ENCODE data around the gene TNPO2.
A peak's percentile ranks its signal among the peaks of the same experiment; 100 is the strongest.
"Not testable (repeated sequence)": the region's sequence is repeated elsewhere in the genome, so short reads cannot be mapped to it uniquely, and the experiment has no call there.

Gene TNPO2

GRCh38 chr19:12736995-12737834 lies 13.5 kb upstream of the TNPO2 start, which contains the start of gene GET3:
Gene GET3, plus strand, starts transcription at chr19:12737497. Its CDS starts 9 bp downstream, at chr19:12737506.
- DNase-seq, result peak; percentile 55 to 97 (median 73)

- DNase-seq, result peak in 2 of 5 experiments; percentile 33 to 79
These were observed 9.9 kb upstream of the TNPO2 start for GRCh38 chr19:12733369-12734214.

GRCh38 chr19:12731337-12731736 lies 7.6 kb upstream of the TNPO2 start:
- DNase-seq, result no peak

GRCh38 chr19:12730064-12730463 lies 6.3 kb upstream of the TNPO2 start:
- DNase-seq, result no peak

- DNase-seq, result no peak
These were observed 4.2 kb upstream of the TNPO2 start for GRCh38 chr19:12727745-12728433.

GRCh38 chr19:12726988-12727316 lies 3.2 kb upstream of the TNPO2 start:
- DNase-seq, result no peak

GRCh38 chr19:12725612-12726011 lies 1.9 kb upstream of the TNPO2 start:
- DNase-seq, result not testable (repeated sequence)

- no peak for DNase-seq
These were observed 421 bp downstream of the TNPO2 start for GRCh38 chr19:12723381-12723640.

GRCh38 chr19:12722566-12723380 lies 959 bp downstream of the TNPO2 start:
- DNase-seq, result peak; percentile 79 to 98 (median 90)

- peak; percentile 22 to 78 (median 38) for DNase-seq
These were observed 1.8 kb downstream of the TNPO2 start for GRCh38 chr19:12721656-12722565.

GRCh38 chr19:12720851-12721655 lies 2.7 kb downstream of the TNPO2 start:
- peak in 1 of 5 experiments; percentile 66 for DNase-seq

GRCh38 chr19:12720296-12720695 lies 3.4 kb downstream of the TNPO2 start:
- no peak for DNase-seq

- no peak for DNase-seq
These were observed 7.8 kb downstream of the TNPO2 start for GRCh38 chr19:12715929-12716328.

GRCh38 chr19:12715102-12715501 lies 8.6 kb downstream of the TNPO2 start:
- DNase-seq, result no peak

- DNase-seq, result not testable (repeated sequence)
These were observed 10.4 kb downstream of the TNPO2 start for GRCh38 chr19:12713304-12713703.

GRCh38 chr19:12712077-12712476 lies 11.7 kb downstream of the TNPO2 start:
- DNase-seq, result not testable (repeated sequence)

- DNase-seq, result no peak
These were observed 12.5 kb downstream of the TNPO2 start for GRCh38 chr19:12711187-12711586.

GRCh38 chr19:12708641-12709040 lies 15.1 kb downstream of the TNPO2 start:
- no peak for DNase-seq

GRCh38 chr19:12706332-12706718 lies 17.4 kb downstream of the TNPO2 start:
- DNase-seq, result no peak

GRCh38 chr19:12705654-12706331 lies 17.9 kb downstream of the TNPO2 start:
- DNase-seq, result no peak

All from T-helper 2 cell (primary cell).